ENCODE data around the gene KLK6. TPM values are rescaled to one million over a fixed set of nuclear protein-coding genes. Genes with fewer than 3 reads are reported as not detected.
A peak's percentile ranks its signal among the peaks of the same experiment; 100 is the strongest.

The KLK6 gene
- total RNA-seq, 1 experiment from 2014 or later = 75.0 TPM

DNA sequence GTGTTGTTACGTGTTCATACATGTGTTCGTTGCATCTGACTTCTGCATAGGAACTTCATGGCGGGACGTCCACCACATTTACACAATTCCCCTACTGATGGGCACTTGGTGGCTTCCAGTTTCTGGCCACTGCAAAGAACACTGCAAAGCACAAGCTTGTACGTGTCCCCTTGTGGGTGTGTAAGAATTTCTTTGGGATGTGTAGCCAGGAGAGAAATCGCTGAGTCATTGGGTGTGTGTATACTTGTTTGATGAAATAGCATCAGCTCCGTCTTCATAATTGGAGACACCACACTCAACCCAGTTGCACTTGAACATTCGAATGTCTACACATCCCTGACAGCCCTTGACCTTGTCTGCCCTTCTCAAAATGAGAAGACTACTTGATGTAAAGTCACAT is 35.8 kb downstream of the KLK6 start:
- Histone ChIP-seq H3K9ac (ENCODE audit: low read length) (peak overlapping the region; percentile 48; the same call in 1 of the 2 replicates), H3K36me3 (ENCODE audit: low read depth, low read length) (no peaks in the 10 kb centered on the region), H3F3A (ENCODE audit: low read length, unreplicated experiment) (peaks cover 17% of the 10 kb centered on the region), H4K20me1 (ENCODE audit: low read length) (no peaks in the 10 kb centered on the region), H2AFZ (ENCODE audit: low read length) (no peak overlapping the region), H3K4me2 (ENCODE audit: low read length) (peak overlapping the region; percentile 60), H3K79me2 (ENCODE audit: low read length) (no peaks in the 10 kb centered on the region), H3K27me3 (ENCODE audit: low read length) (no peaks in the 10 kb centered on the region), H3K4me1 (ENCODE audit: insufficient read depth, low read length) (peaks cover 38% of the 10 kb centered on the region), H3K9me2 (replicated peaks; ENCODE audit: low read length) (no peaks in the 10 kb centered on the region), H3K4me3 (ENCODE audit: low read length) (no peak overlapping the region), H3K27ac (ENCODE audit: low read length) (peak overlapping the region; percentile 88), H3K9me3 (ENCODE audit: low read length) (no peaks in the 10 kb centered on the region)
- ChIA-PET POLR2A (ENCODE audit: unreplicated experiment) (no interaction called here), CTCF (interaction anchor here (0.6 to 1.9 kb wide), 4 partner anchors 12 to 161 kb away, joined by 4 to 18 read pairs (median 5); no protein-coding TSS in a partner anchor)
- TF ChIP-seq EZH2 (IDR thresholded peaks at IDR 0.05; ENCODE audit: low read length, unreplicated experiment) = no peak
- TF ChIP-seq, protein P1, sequence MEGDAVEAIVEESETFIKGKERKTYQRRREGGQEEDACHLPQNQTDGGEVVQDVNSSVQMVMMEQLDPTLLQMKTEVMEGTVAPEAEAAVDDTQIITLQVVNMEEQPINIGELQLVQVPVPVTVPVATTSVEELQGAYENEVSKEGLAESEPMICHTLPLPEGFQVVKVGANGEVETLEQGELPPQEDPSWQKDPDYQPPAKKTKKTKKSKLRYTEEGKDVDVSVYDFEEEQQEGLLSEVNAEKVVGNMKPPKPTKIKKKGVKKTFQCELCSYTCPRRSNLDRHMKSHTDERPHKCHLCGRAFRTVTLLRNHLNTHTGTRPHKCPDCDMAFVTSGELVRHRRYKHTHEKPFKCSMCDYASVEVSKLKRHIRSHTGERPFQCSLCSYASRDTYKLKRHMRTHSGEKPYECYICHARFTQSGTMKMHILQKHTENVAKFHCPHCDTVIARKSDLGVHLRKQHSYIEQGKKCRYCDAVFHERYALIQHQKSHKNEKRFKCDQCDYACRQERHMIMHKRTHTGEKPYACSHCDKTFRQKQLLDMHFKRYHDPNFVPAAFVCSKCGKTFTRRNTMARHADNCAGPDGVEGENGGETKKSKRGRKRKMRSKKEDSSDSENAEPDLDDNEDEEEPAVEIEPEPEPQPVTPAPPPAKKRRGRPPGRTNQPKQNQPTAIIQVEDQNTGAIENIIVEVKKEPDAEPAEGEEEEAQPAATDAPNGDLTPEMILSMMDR (conservative IDR thresholded peaks at IDR 0.05; ENCODE audit: low read depth, low read length) = no peak
- TF ChIP-seq EZH2phosphoT487 (IDR thresholded peaks at IDR 0.05; ENCODE audit: borderline replicate concordance, low read length) = no peak
- peak; percentile 39 for ATAC-seq
- DNase-seq = peak; percentile 96
- no TSS peak for BruUV-seq (replicated peaks)
- intact Hi-C loops (cut with micrococcal nuclease) = loop anchor here (2.0 kb wide), 1 partner anchor 45 kb away; no protein-coding TSS in a partner anchor

DNA sequence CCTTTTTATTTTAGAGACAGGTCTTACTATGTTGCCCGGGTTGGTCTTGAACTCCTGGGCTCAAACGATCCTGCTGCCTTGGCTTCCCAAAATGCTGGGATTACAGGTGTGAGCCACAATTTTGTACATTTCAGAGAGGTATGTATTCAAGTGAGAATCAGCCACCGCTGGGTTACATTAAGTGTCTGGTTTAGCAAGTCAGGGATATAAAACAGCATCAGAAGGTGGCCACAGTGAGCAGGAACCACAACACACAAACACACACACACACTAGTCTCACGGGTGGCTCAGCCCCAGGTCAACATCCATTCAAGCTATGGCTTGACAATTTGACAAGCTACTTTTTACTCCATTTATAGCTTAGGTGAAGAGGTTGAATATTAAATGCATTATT is 36.7 kb downstream of the KLK6 start:
- Histone ChIP-seq H4K20me1 (ENCODE audit: low read length) (no peaks in the 10 kb centered on the region), H3K79me2 (ENCODE audit: low read length) (no peaks in the 10 kb centered on the region), H3K36me3 (ENCODE audit: low read depth, low read length) (no peaks in the 10 kb centered on the region), H3K9me2 (replicated peaks; ENCODE audit: low read length) (no peaks in the 10 kb centered on the region), H3K27me3 (ENCODE audit: low read length) (no peaks in the 10 kb centered on the region), H3K4me3 (ENCODE audit: low read length) (no peak overlapping the region), H3K4me1 (ENCODE audit: insufficient read depth, low read length) (peaks cover 38% of the 10 kb centered on the region), H2AFZ (ENCODE audit: low read length) (no peak overlapping the region), H3K4me2 (ENCODE audit: low read length) (peak overlapping the region; percentile 66), H3K9me3 (ENCODE audit: low read length) (no peaks in the 10 kb centered on the region), H3K9ac (ENCODE audit: low read length) (peak overlapping the region; percentile 48), H3K27ac (ENCODE audit: low read length) (peak overlapping the region; percentile 88), H3F3A (ENCODE audit: low read length, unreplicated experiment) (peaks cover 17% of the 10 kb centered on the region)
- ATAC-seq (peak; percentile 10; the same call in 1 of the 2 replicates), DNase-seq (peak; percentile 59)
- TSS peak; percentile 88 for BruUV-seq (replicated peaks)
- CTCF ChIA-PET = interaction anchor here (1.1 to 1.9 kb wide), 2 partner anchors 11 to 84 kb away, joined by 6 to 18 read pairs; no protein-coding TSS in a partner anchor
- intact Hi-C loops (cut with micrococcal nuclease) = loop anchor here (2.0 kb wide), 1 partner anchor 46 kb away; no protein-coding TSS in a partner anchor
- TF ChIP-seq, protein P1 (conservative IDR thresholded peaks at IDR 0.05; ENCODE audit: low read depth, low read length) = peak; percentile 45; the same call in 1 of the 2 replicates
- TF ChIP-seq EZH2phosphoT487 (IDR thresholded peaks at IDR 0.05; ENCODE audit: borderline replicate concordance, low read length) (no peak), EZH2 (IDR thresholded peaks at IDR 0.05; ENCODE audit: low read length, unreplicated experiment) (no peak)
- POLR2A ChIA-PET (ENCODE audit: unreplicated experiment) = interaction anchor here (0.6 kb wide), 1 partner anchor 84 kb away, joined by 3 read pairs; no protein-coding TSS in a partner anchor

Measured in PC-3 (cell line).